ENCODE measurements around the gene WNT3.

The WNT3 gene

DNA sequence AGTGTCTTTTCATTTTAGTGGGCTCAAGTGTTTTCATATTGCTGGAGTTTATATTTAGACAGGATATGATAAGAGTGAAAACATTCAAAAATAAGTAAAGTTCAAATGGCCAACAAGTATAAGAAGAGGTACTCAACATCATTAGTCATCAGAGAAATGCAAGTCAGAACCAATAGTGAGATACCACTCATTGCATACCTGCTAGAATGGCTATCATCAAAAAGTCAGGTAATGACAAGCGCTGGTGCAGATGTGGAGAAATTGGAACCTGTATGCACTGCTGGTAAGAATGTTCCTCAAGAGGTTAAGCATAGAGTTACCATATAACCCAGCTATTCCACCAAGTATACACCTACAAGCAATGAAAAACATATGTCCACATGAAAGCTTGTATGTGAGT lies 87.8 kb downstream of the WNT3 start:
- no peak for DNase-seq (ENCODE audit: low spot score)

- no peak for DNase-seq (ENCODE audit: low spot score)
These were observed 88.5 kb downstream of the WNT3 start for GRCh38 chr17:46730026-46730425.

DNA sequence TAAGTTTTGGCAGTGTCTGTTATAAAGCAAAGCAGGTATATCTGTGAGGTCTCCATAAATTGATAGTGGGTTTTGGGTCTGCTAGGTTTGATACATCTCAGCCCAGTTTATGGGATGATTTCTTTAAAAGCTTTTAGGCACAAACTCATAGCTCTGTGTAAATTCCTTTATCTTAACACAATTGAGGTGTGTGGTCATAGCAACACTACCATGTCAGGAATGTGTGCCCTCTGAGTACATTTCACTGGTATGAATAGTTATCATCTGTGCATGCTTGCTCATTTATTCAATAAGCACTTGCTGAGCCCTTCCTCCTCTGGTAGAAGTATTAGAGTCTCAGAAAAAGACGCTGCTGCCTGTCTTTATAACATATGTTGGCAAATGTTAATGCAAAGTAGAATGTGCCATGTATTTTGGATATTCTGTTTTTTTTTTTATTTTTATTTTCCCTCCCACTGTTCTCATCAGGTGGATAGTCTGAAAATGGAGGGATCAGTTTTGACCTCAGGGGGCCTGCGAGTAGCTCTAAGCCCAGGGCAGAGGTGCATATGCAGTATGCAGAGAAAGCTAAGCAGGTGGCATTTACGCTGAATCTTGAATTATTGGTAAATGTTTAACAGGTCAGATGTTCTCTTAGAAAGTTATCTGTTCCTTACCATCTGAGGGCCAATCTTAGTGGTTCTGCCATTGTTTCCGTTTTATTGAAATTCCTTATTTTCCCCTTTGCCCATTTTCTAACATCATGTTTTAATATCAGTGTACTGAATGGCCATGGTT lies 90.7 kb downstream of the WNT3 start:
- DNase-seq (ENCODE audit: low spot score): no peak

GRCh38 chr17:46726206-46726605 lies 92.3 kb downstream of the WNT3 start:
- DNase-seq (ENCODE audit: low spot score): no peak

- DNase-seq (ENCODE audit: low spot score): no peak
These were observed 95.7 kb downstream of the WNT3 start for GRCh38 chr17:46722662-46723285.

DNA sequence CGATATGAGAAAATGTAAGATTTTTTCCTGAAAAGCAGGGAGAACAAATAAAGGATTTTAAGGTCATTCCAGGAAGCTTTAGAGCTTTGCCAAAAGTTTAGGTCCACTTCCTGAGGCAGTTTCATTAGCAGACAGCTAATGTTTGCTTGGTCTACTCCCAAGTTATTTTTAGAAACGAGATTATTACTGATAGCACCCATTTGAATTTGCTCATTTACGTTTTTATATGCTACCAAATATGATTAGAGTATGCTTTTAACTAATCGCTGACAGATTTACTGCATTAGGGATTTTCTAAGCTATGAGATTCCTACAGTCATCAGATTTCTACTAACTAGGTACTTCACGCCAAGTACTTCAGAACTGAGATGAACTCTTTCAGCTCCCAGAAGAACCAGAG lies 98.1 kb downstream of the WNT3 start:
- no peak for DNase-seq (ENCODE audit: low spot score)

- DNase-seq (ENCODE audit: low spot score): no peak
These were observed 98.6 kb downstream of the WNT3 start for GRCh38 chr17:46719891-46720290.

DNA sequence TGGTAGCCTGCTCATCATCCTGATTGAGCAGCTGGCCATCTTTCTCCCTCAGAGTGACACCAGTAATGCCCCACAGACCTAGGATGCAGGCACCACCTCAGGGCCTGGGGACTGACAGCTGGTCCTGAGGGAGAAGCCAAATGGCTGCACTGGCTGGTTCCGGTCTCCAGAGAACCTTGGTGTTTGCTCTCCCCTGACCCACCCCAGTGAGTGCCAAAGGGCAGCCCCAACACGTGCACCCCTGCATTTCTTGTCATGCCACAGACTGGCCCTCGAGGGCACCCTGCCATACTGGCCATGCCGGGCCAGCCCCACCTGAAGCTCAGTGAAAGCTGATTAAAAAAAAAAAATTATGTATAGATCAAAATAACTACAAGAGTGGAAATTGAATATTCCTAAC lies 100.5 kb downstream of the WNT3 start:
- DNase-seq (ENCODE audit: low spot score): no peak
